ENCODE measurements around the gene ZNF528. TPM values are rescaled to one million over a fixed set of nuclear protein-coding genes. Genes with fewer than 3 reads are reported as not detected.

The ZNF528 gene
- total RNA-seq, 3 donors from 2014 or later (not counting 1 experiment from before 2014, with no cell fraction given), result 28.8 to 36.5 (median 36.1) TPM

DNA sequence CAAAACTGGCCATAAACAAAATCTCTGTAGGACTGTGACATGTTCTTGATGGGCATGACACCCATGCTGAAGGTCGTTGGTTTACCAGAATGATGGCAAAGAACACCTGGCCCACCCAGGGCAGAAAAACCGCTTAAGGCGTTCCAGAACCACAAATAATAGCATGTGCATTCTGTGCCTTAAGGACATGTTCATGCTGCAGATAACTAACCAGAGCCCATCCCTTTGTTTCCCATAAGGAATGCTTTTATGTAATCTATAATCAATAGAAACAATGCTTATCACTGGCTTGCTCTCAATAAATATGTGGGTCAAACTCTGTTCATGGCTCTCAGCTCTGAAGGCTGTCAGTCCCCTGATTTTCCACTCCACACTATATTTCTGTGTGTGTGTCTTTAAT, 44.5 kb downstream of the ZNF528 start:
- H3K4me3 Mint-ChIP-seq, result no peak overlapping the region
- Histone ChIP-seq H3K4me3 (ENCODE audit: low read length) (no peak overlapping the region), H3K4me1 (ENCODE audit: control insufficient read depth, insufficient read depth, low read length) (no peaks in the 10 kb centered on the region), H3K27ac (ENCODE audit: low read length) (no peak overlapping the region), H3K36me3 (ENCODE audit: control insufficient read depth, insufficient read depth, low read length) (no peaks in the 10 kb centered on the region), H3K9me3 (ENCODE audit: control insufficient read depth, insufficient read depth, low read length) (peaks cover 34% of the 10 kb centered on the region), H3K27me3 (ENCODE audit: control insufficient read depth, insufficient read depth, low read length) (no peaks in the 10 kb centered on the region)
- no peak for ATAC-seq
- peaks cover 14% of the 10 kb centered on the region for H3K36me3 Mint-ChIP-seq
- intact Hi-C loops (cut with micrococcal nuclease), result no loop called here
- 85% methylated on average over 3 of the region's 3 CpGs for WGBS (ENCODE audit: insufficient coverage)
- DNase-seq, result no peak
- H3K27me3 Mint-ChIP-seq (ENCODE audit: low read depth in 2 of 2), result peaks cover 0 to 10% of the 10 kb centered on the region in 2 donors
- H3K27ac Mint-ChIP-seq, result no peak overlapping the region
- H3K9me3 Mint-ChIP-seq, result peaks cover 10% of the 10 kb centered on the region in 2 donors
- no peaks in the 10 kb centered on the region for H3K4me1 Mint-ChIP-seq
- TF ChIP-seq, protein P1, sequence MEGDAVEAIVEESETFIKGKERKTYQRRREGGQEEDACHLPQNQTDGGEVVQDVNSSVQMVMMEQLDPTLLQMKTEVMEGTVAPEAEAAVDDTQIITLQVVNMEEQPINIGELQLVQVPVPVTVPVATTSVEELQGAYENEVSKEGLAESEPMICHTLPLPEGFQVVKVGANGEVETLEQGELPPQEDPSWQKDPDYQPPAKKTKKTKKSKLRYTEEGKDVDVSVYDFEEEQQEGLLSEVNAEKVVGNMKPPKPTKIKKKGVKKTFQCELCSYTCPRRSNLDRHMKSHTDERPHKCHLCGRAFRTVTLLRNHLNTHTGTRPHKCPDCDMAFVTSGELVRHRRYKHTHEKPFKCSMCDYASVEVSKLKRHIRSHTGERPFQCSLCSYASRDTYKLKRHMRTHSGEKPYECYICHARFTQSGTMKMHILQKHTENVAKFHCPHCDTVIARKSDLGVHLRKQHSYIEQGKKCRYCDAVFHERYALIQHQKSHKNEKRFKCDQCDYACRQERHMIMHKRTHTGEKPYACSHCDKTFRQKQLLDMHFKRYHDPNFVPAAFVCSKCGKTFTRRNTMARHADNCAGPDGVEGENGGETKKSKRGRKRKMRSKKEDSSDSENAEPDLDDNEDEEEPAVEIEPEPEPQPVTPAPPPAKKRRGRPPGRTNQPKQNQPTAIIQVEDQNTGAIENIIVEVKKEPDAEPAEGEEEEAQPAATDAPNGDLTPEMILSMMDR (IDR thresholded peaks at IDR 0.05), result no peak

- no peak for ATAC-seq
- Mint-ChIP-seq H3K4me3 (no peak overlapping the region), H3K4me1 (no peaks in the 10 kb centered on the region), H3K27me3 (ENCODE audit: low read depth in 2 of 2) (peaks cover 3 to 11% of the 10 kb centered on the region in 2 donors), H3K36me3 (peaks cover 11% of the 10 kb centered on the region), H3K27ac (no peak overlapping the region), H3K9me3 (peaks cover 6 to 11% of the 10 kb centered on the region in 2 donors)
- no peak overlapping the region for H3K4me3 ChIP-seq (ENCODE audit: low read length)
- no peak overlapping the region for H3K27ac ChIP-seq (ENCODE audit: low read length)
- H3K36me3 ChIP-seq (ENCODE audit: control insufficient read depth, insufficient read depth, low read length), result no peaks in the 10 kb centered on the region
- WGBS (ENCODE audit: insufficient coverage), result 46% methylated on average over 2 of the region's 2 CpGs
- no peaks in the 10 kb centered on the region for H3K27me3 ChIP-seq (ENCODE audit: control insufficient read depth, insufficient read depth, low read length)
- DNase-seq, result no peak
- H3K4me1 ChIP-seq (ENCODE audit: control insufficient read depth, insufficient read depth, low read length), result no peaks in the 10 kb centered on the region
- intact Hi-C loops (cut with micrococcal nuclease), result no loop called here
- H3K9me3 ChIP-seq (ENCODE audit: control insufficient read depth, insufficient read depth, low read length), result peaks cover 25% of the 10 kb centered on the region
- TF ChIP-seq, protein P1 (IDR thresholded peaks at IDR 0.05), result no peak
These were observed 46.9 kb downstream of the ZNF528 start for GRCh38 chr19:52444506-52444905.

GRCh38 chr19:52451241-52451640, 53.6 kb downstream of the ZNF528 start:
- Histone ChIP-seq H3K36me3 (ENCODE audit: control insufficient read depth, insufficient read depth, low read length) (no peaks in the 10 kb centered on the region), H3K9me3 (ENCODE audit: control insufficient read depth, insufficient read depth, low read length) (peaks cover 53% of the 10 kb centered on the region), H3K27ac (ENCODE audit: low read length) (no peak overlapping the region), H3K4me1 (ENCODE audit: control insufficient read depth, insufficient read depth, low read length) (peaks cover 12% of the 10 kb centered on the region), H3K4me3 (ENCODE audit: low read length) (no peak overlapping the region), H3K27me3 (ENCODE audit: control insufficient read depth, insufficient read depth, low read length) (no peaks in the 10 kb centered on the region)
- WGBS (ENCODE audit: insufficient coverage), result 47% methylated on average over 41 of the region's 41 CpGs
- intact Hi-C loops (cut with micrococcal nuclease), result loop anchor here (10.0 kb wide), 1 partner anchor 56 kb away; the partner anchor contains the start of gene ZNF528
- DNase-seq (no peak), ATAC-seq (no peak)
- Mint-ChIP-seq H3K27me3 (ENCODE audit: low read depth in 2 of 2) (peaks cover 13 to 19% of the 10 kb centered on the region in 2 donors), H3K9me3 (peaks cover 23 to 38% of the 10 kb centered on the region in 2 donors), H3K36me3 (peaks cover 55% of the 10 kb centered on the region), H3K4me3 (peak overlapping the region; percentile 55), H3K27ac (no peak overlapping the region), H3K4me1 (peaks cover 15 to 26% of the 10 kb centered on the region in 2 donors)
- TF ChIP-seq, protein P1 (IDR thresholded peaks at IDR 0.05), result no peak
